SK-N-SH (cell line): ENCODE measurements around the gene DNHD1. TPM values are rescaled to one million over a fixed set of nuclear protein-coding genes. Genes with fewer than 3 reads are reported as not detected.

ENCODE experiments used
- CHD2 ChIP-seq: fragments of 150-350 bp; IDR thresholded peaks from 2 replicates; pipeline ENCODE4 v1.6.1; 2018; ENCODE audit warnings: low read length; ENCODE audit not compliant: partially characterized antibody
- ELF1 ChIP-seq: IDR thresholded peaks from 2 replicates; pipeline ENCODE4 v1.4.0; 2012
- EZH2phosphoT487 ChIP-seq: fragments of 200-600 bp; sonication (generic); IDR thresholded peaks from 2 replicates; pipeline ENCODE4 v1.6.1; 2017; ENCODE audit warnings: low read depth, mixed run types, mild to moderate bottlenecking, antibody characterized with exemption, moderate library complexity, borderline replicate concordance
- FOXJ3 ChIP-seq: sonication (generic); formaldehyde crosslinking; IDR thresholded peaks from 2 replicates; pipeline ENCODE4 v1.5.1; 2020; ENCODE audit warnings: mild to moderate bottlenecking, missing genetic modification reagents
- FOXM1 ChIP-seq: IDR thresholded peaks from 2 replicates; pipeline ENCODE4 v1.4.0; 2012; ENCODE audit warnings: low read depth, mild to moderate bottlenecking
- GATA2 ChIP-seq: sonication (generic); formaldehyde crosslinking; IDR thresholded peaks from 2 replicates; pipeline ENCODE4 v1.5.0; 2020; ENCODE audit warnings: mild to moderate bottlenecking, missing genetic modification reagents
- IRF3 ChIP-seq: fragments of 150-350 bp; IDR thresholded peaks from 2 replicates; pipeline ENCODE4 v1.6.1; 2016; ENCODE audit warnings: mild to moderate bottlenecking, low read depth, low read length
- MAX ChIP-seq: IDR thresholded peaks from 2 replicates; pipeline ENCODE4 v1.4.0; 2012; ENCODE audit warnings: low read depth
- NRF1 ChIP-seq: IDR thresholded peaks from 2 replicates; pipeline ENCODE4 v1.6.1; 2012; ENCODE audit warnings: low read depth, mild to moderate bottlenecking, low read length
- POLR2AphosphoS5 ChIP-seq: IDR thresholded peaks from 2 replicates; pipeline ENCODE4 v1.6.1; 2012; ENCODE audit warnings: low read depth, low read length
- RAD21 ChIP-seq: IDR thresholded peaks from 2 replicates; pipeline ENCODE4 v1.6.1; 2012; ENCODE audit warnings: mild to moderate bottlenecking, low read length
- RCOR1 ChIP-seq: fragments of 150-350 bp; IDR thresholded peaks from 2 replicates; pipeline ENCODE4 v1.6.1; 2017; ENCODE audit warnings: antibody characterized with exemption, low read length
- REST ChIP-seq: IDR thresholded peaks from 2 replicates; pipeline ENCODE4 v1.6.1; 2012; ENCODE audit warnings: mild to moderate bottlenecking, low read depth, low read length, moderate library complexity
- RFX5 ChIP-seq: IDR thresholded peaks from 2 replicates; pipeline ENCODE4 v1.6.1; 2012; ENCODE audit warnings: mild to moderate bottlenecking, improper control_type of control experiment, low read length
- RXRA ChIP-seq: IDR thresholded peaks from 2 replicates; pipeline ENCODE4 v1.4.0; 2012; ENCODE audit warnings: low read depth, mild to moderate bottlenecking, borderline replicate concordance
- SMC3 ChIP-seq: IDR thresholded peaks from 2 replicates; pipeline ENCODE4 v1.6.1; 2012; ENCODE audit warnings: low read depth, low read length, improper control_type of control experiment
- TAF1 ChIP-seq: IDR thresholded peaks from 2 replicates; pipeline ENCODE4 v1.6.1; 2012; ENCODE audit warnings: low read depth, mild to moderate bottlenecking, low read length, moderate library complexity, borderline replicate concordance
- USF1 ChIP-seq: IDR thresholded peaks from 2 replicates; pipeline ENCODE4 v1.4.0; 2012; ENCODE audit warnings: low read depth, borderline replicate concordance
- YY1 ChIP-seq: IDR thresholded peaks from 2 replicates; pipeline ENCODE4 v1.4.0; 2012; ENCODE audit warnings: low read depth, mild to moderate bottlenecking
- polyA plus RNA-seq, 3 experiments: library from polyadenylated mRNA; depleted of rRNA; stranded (reverse); fragments of >200 nt; gene quantifications; 2 replicates each; pipeline ENCODE4 v1.2.3, GENCODE V29; 2012

The DNHD1 gene
- polyA plus RNA-seq, 1 of the 3 experiments (the other 2 are of a cell fraction): 5.3 TPM

GRCh38 chr11:6619004-6619745 is 122.1 kb downstream of the DNHD1 start, which contains the start of gene TPP1 (continued):
- TF ChIP-seq MAX (0 out of 2 replicates have a peak, but pooled peaks have one; percentile 24), POLR2AphosphoS5 (peak; percentile 82), RXRA (no peak), RCOR1 (peak; percentile 51; the same call in 1 of the 2 replicates), TAF1 (peak; percentile 56; the same call in 1 of the 2 replicates), YY1 (no peak), USF1 (peak; percentile 99), IRF3 (no peak; the same call in 1 of the 2 replicates), SMC3 (no peak), REST (no peak), RAD21 (no peak), ELF1 (peak; percentile 70), NRF1 (no peak), FOXJ3 (CRISPR knock-in tag) (no peak), RFX5 (peak; percentile 100), GATA2 (CRISPR knock-in tag) (no peak), EZH2phosphoT487 (no peak), FOXM1 (no peak), CHD2 (peak; percentile 38)
